Gastroesophageal sphincter (tissue), 4 donors: Measurements from ENCODE around the gene PDE4B. TPM values are rescaled to one million over a fixed set of nuclear protein-coding genes. Genes with fewer than 3 reads are reported as not detected.

Experiments used
- ATAC-seq: fragments of 150-250 bp; one replicate; pipeline ENCODE4 v1.9.1; 2016; ENCODE audit warnings: mild to moderate bottlenecking, moderate library complexity
- H3K27ac ChIP-seq, 4 donors: fragments of 200-600 bp; sonication (generic) in 3 of 4; 1 replicate in 3 of 4; 2 replicates in 1 of 4; pipeline ENCODE4 v1.5.1; 2016 to 2019
- H3K27me3 ChIP-seq: fragments of 200-600 bp; sonication (generic); one replicate; pipeline ENCODE4 v1.5.1; 2019
- H3K36me3 ChIP-seq, 2 donors: fragments of 200-600 bp; sonication (generic); one replicate each; pipeline ENCODE4 v1.5.1; 2019; ENCODE audit warnings: control low read depth in 1 of 2
- H3K4me1 ChIP-seq, 3 donors: fragments of 200-600 bp; sonication (generic); 1 replicate in 2 of 3; 2 replicates in 1 of 3; pipeline ENCODE4 v1.5.1; 2016 to 2019; ENCODE audit warnings: control low read depth in 2 of 3
- H3K4me3 ChIP-seq, 2 donors: fragments of 200-600 bp; sonication (generic); one replicate each; pipeline ENCODE4 v1.5.1; 2019; ENCODE audit warnings: mild to moderate bottlenecking in 1 of 2, moderate library complexity in 1 of 2
- H3K9me3 ChIP-seq, 3 donors: fragments of 200-600 bp; sonication (generic); one replicate each; pipeline ENCODE4 v1.5.1; 2017 to 2019; ENCODE audit warnings: control low read depth in 2 of 3
- CTCF ChIP-seq, 4 experiments: fragments of 200-600 bp in 2 of 4; fragments of 450-650 bp in 2 of 4; sonication (generic) in 1 of 4; IDR thresholded peaks; one replicate each; pipeline ENCODE4 v1.5.1; 2017 to 2019; ENCODE audit warnings: antibody characterized with exemption in 4 of 4, mild to moderate bottlenecking in 2 of 4, moderate library complexity in 2 of 4
- EP300 ChIP-seq: sonication (generic); formaldehyde crosslinking; IDR thresholded peaks from one replicate; pipeline ENCODE4 v1.6.1; 2017; ENCODE audit warnings: antibody characterized with exemption, mild to moderate bottlenecking
- POLR2A ChIP-seq, 2 donors: fragments of 450-650 bp; IDR thresholded peaks; one replicate each; pipeline ENCODE4 v1.6.1; 2017; ENCODE audit warnings: antibody characterized with exemption in 2 of 2, mild to moderate bottlenecking in 2 of 2, moderate library complexity in 1 of 2
- POLR2AphosphoS5 ChIP-seq: sonication (generic); formaldehyde crosslinking; IDR thresholded peaks from one replicate; pipeline ENCODE4 v1.6.1; 2017; ENCODE audit warnings: antibody characterized with exemption
- WGBS, 2 donors: methylation state at CpG; one replicate each; pipeline ENCODE4 v1.1.5; 2018; ENCODE audit warnings: low coverage in 1 of 2; 5-methylcytosine and 5-hydroxymethylcytosine counted together
- total RNA-seq, 4 donors: library from RNA; depleted of rRNA; stranded (reverse); fragments of >200 nt; gene quantifications; one replicate each; pipeline ENCODE4 v1.1.0, GENCODE V29; 2016

PDE4B gene
- total RNA-seq, 4 donors from 2014 or later = 5.9 to 16.2 (median 8.8) TPM

- TF ChIP-seq POLR2A (IDR thresholded peaks at IDR 0.05) = no peak
- no peak for TF ChIP-seq EP300
- TF ChIP-seq POLR2AphosphoS5 = peak; percentile 33
- ATAC-seq = peak; percentile 67
- Histone ChIP-seq H3K4me1 (no peaks in the 10 kb centered on the region), H3K27me3 (no peaks in the 10 kb centered on the region), H3K9me3 (no peaks in the 10 kb centered on the region), H3K4me3 (no peak overlapping the region), H3K27ac (no peak overlapping the region), H3K36me3 (no peaks in the 10 kb centered on the region)
- 20 to 25% methylated on average over 1 of the region's 1 CpG for WGBS, 2 donors
These were observed 19.4 kb downstream of the PDE4B start for GRCh38 chr1:65812065-65812464.

GRCh38 chr1:65813956-65814355, 21.3 kb downstream of the PDE4B start:
- H3K27ac ChIP-seq = no peak overlapping the region
- no peak overlapping the region for H3K4me3 ChIP-seq
- H3K36me3 ChIP-seq = no peaks in the 10 kb centered on the region
- no peak for TF ChIP-seq POLR2AphosphoS5
- no peak for TF ChIP-seq EP300
- no peak for TF ChIP-seq POLR2A (IDR thresholded peaks at IDR 0.05)
- TF ChIP-seq CTCF (IDR thresholded peaks at IDR 0.05) = no peak
- ATAC-seq = no peak
- WGBS, 2 donors = 39 to 40% methylated on average over 3 of the region's 3 CpGs
- H3K4me1 ChIP-seq = no peaks in the 10 kb centered on the region
- H3K27me3 ChIP-seq = no peaks in the 10 kb centered on the region
- no peaks in the 10 kb centered on the region for H3K9me3 ChIP-seq

- Histone ChIP-seq H3K36me3 (no peaks in the 10 kb centered on the region), H3K27me3 (no peaks in the 10 kb centered on the region), H3K4me3 (no peak overlapping the region), H3K9me3 (no peaks in the 10 kb centered on the region), H3K4me1 (no peaks in the 10 kb centered on the region), H3K27ac (no peak overlapping the region)
- no peak for TF ChIP-seq POLR2A (IDR thresholded peaks at IDR 0.05)
- no peak for TF ChIP-seq CTCF (IDR thresholded peaks at IDR 0.05)
- TF ChIP-seq POLR2AphosphoS5 = no peak
- no peak for ATAC-seq
- 100% methylated on average over 1 to 3 of the region's 3 CpGs for WGBS, 2 donors
These were observed 22.1 kb downstream of the PDE4B start for GRCh38 chr1:65814752-65815151.

- Histone ChIP-seq H3K27me3 (no peaks in the 10 kb centered on the region), H3K4me3 (no peak overlapping the region), H3K9me3 (peaks cover 0 to 6% (median 0%) of the 10 kb centered on the region in 3 donors), H3K27ac (no peak overlapping the region), H3K36me3 (no peaks in the 10 kb centered on the region), H3K4me1 (no peaks in the 10 kb centered on the region)
- TF ChIP-seq EP300 (no peak), POLR2AphosphoS5 (no peak), POLR2A (IDR thresholded peaks at IDR 0.05) (no peak)
- ATAC-seq = no peak
These were observed 25.2 kb downstream of the PDE4B start for GRCh38 chr1:65817891-65818290.

GRCh38 chr1:65818966-65819365, 26.3 kb downstream of the PDE4B start:
- H3K27me3 ChIP-seq = no peaks in the 10 kb centered on the region
- ATAC-seq = no peak
- no peak overlapping the region for H3K4me3 ChIP-seq
- 67 to 100% methylated on average over 1 of the region's 1 CpG for WGBS, 2 donors
- no peaks in the 10 kb centered on the region for H3K4me1 ChIP-seq
- H3K36me3 ChIP-seq = no peaks in the 10 kb centered on the region
- TF ChIP-seq EP300 = no peak
- TF ChIP-seq POLR2AphosphoS5 = no peak
- TF ChIP-seq POLR2A (IDR thresholded peaks at IDR 0.05) = no peak
- TF ChIP-seq CTCF (IDR thresholded peaks at IDR 0.05) = no peak
- H3K9me3 ChIP-seq = peaks cover 0 to 8% (median 0%) of the 10 kb centered on the region in 3 donors
- no peak overlapping the region for H3K27ac ChIP-seq

GRCh38 chr1:65820983-65821382, 28.3 kb downstream of the PDE4B start:
- no peak for TF ChIP-seq POLR2AphosphoS5
- no peak for TF ChIP-seq POLR2A (IDR thresholded peaks at IDR 0.05)
- no peak overlapping the region for H3K27ac ChIP-seq
- H3K36me3 ChIP-seq = no peaks in the 10 kb centered on the region
- no peaks in the 10 kb centered on the region for H3K27me3 ChIP-seq
- H3K4me3 ChIP-seq = no peak overlapping the region
- peaks cover 0 to 8% (median 0%) of the 10 kb centered on the region in 3 donors for H3K9me3 ChIP-seq
- no peak for ATAC-seq
- WGBS, 2 donors = 57 to 82% methylated on average over 1 of the region's 1 CpG
- H3K4me1 ChIP-seq = no peaks in the 10 kb centered on the region

- Histone ChIP-seq H3K36me3 (no peaks in the 10 kb centered on the region), H3K27me3 (no peaks in the 10 kb centered on the region), H3K27ac (no peak overlapping the region), H3K9me3 (peaks cover 0 to 8% (median 0%) of the 10 kb centered on the region in 3 donors), H3K4me3 (no peak overlapping the region), H3K4me1 (no peaks in the 10 kb centered on the region)
- TF ChIP-seq POLR2A (IDR thresholded peaks at IDR 0.05) = no peak
- no peak for TF ChIP-seq EP300
- no peak for TF ChIP-seq CTCF (IDR thresholded peaks at IDR 0.05)
- TF ChIP-seq POLR2AphosphoS5 = no peak
- ATAC-seq = no peak
These were observed 28.7 kb downstream of the PDE4B start for GRCh38 chr1:65821386-65821785.
